ENCODE measurements around the gene TUSC2.

The TUSC2 gene

DNA sequence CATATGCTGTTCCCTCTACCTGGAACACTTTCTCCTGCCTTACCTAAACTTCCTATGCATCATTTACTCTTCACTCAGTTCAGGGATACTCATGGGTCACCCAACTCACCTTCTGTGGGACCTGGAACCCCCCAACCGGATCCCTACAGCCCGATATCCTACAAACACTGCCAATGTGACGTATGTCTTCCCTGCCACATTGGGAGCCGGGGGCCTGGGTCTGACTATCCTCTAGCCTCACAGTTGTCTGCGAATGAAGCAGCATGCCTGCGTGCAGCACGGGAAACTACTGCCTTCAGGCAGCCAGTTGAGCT, 22.1 kb upstream of the TUSC2 start:
- DNase-seq, result no peak
- no peak for TF ChIP-seq POLR2A (IDR thresholded peaks at IDR 0.05; ENCODE audit: low read length)
- no peak for TF ChIP-seq GATA1 (IDR thresholded peaks at IDR 0.05; ENCODE audit: low read depth, low read length)

DNA sequence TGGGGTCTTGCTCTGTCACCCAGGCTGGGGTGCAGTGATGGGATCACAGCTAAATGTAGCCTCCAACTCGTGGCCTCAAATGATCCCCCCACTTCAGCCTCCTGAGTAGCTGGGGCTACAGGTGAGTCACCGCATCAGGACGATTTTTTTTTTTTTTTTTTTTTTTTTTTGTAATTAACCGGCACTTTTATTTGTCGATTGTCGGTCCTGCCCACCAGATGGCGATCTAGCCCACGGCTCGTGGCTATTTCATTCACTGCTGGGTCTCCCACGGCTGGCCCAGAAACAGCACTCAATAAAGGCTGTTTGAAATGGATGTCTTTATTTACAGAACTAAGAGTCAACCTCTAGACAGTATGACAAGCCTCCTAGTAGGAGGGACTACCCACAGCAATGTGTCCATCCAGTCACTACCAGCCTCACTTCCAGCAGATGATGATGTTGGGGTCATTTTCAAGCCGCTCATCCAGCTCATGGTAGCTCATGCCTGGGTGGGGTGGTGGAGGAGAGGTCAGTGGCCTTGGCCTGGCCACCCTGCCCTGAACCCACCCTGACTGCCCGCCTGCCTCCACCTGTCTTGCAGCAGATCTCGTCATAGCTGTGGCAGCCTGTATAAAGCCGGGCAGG, 19.3 kb upstream of the TUSC2 start:
- peak; percentile 82 to 90 for DNase-seq
- TF ChIP-seq POLR2A (IDR thresholded peaks at IDR 0.05; ENCODE audit: low read length) (no peak), GATA1 (IDR thresholded peaks at IDR 0.05; ENCODE audit: low read depth, low read length) (no peak)

DNA sequence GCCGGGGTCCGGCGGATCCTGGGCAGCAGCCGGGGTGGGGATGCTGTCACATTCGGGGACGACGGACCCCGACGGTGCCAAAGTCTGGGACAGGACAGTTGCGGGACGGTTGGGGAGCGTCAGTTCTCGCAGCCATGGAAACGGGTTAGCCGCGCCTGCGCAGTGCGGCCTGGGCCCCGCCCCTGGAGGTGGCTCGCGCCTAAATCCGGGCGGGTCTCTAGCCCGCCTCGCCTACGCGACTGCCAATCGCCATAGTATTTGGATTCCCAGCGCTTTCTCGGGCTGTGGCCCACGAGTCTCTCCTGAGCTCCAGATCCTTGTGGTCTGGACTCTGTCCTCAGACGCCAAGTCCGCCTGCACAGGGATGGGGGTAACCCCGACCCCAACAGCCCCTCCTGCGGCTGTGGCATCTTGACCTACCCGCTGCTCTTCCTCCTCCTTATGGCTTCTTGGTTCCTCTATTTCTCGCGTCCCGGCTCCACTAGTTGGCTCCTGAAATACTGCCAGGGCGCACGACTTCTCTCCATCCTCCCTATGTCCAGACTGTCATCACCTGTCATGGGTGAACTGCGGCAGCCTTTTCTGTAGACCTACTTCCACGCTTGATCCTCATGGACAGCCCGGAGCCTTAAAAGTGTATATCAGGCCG, 17.7 kb upstream of the TUSC2 start, which contains the start of gene ZMYND10:
ZMYND10 (minus strand) TSS at position 147 of the 649 bp plus-strand sequence. CDS start 153 bp downstream, outside the sequence.
- TF ChIP-seq GATA1 (IDR thresholded peaks at IDR 0.05; ENCODE audit: low read depth, low read length), result no peak
- TF ChIP-seq POLR2A (IDR thresholded peaks at IDR 0.05; ENCODE audit: low read length), result no peak
- DNase-seq, result peak; percentile 79 to 87

DNA sequence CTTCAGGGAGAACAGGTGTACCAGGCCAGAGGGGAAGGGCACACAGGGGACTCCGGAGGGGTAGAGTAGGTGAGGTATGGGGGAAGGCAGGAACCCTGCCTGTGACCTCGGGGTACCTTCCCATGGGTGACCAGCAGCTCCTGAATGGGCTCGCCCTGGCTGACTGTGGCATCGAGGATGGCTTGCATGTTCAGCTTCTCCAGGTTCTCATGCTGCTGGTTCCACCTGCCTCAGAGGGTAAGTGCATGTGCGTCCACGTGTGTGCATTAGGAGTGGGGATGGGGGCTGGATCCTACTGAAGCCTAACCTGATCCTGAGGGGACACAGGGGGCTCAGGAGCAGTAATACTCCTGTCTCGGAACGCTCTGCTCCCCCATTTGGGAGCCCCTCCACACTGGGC, 17.0 kb upstream of the TUSC2 start:
- TF ChIP-seq GATA1 (IDR thresholded peaks at IDR 0.05; ENCODE audit: low read depth, low read length) (no peak), POLR2A (IDR thresholded peaks at IDR 0.05; ENCODE audit: low read length) (no peak)
- DNase-seq, result no peak

DNA sequence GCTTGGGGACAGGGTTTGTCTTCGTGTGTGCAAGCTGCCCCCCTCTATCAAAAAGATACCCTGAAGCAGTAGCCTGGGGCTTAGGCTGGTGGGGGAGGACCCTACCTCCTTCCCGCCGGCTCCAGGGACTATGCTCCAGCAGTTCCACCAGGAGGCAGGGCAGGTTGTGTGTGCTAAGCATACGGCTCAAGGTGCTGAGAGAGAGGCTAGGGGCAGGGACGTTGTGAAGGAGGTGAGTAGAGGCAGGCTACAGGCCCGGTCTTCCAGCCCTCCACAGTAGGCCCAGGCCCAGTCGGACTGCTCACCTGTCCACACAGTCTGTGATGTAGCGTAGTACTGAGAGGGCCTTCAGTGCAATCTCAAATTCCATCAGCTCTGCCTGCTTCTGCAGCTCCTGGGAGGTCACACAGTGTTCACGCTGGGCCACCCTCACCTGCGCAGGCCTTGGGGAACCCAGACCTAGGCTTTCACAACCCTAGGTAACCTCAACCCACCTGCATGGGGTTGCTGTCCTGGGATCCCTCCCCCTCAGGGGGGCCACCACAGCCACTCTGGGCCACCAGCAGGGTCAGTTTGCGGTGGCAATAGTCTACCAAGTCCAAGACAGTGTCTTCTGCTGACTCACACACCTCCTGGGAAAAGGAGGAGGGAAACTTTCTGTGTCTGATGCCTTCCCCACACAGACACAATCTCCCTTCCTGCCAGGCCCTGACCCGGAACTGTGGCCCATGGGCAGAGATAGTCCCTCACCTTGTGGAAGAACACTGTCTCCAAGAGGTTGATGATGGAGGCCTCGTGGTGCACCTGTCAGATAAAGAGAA, 15.0 kb upstream of the TUSC2 start:
- no peak for TF ChIP-seq GATA1 (IDR thresholded peaks at IDR 0.05; ENCODE audit: low read depth, low read length)
- no peak for DNase-seq

DNA sequence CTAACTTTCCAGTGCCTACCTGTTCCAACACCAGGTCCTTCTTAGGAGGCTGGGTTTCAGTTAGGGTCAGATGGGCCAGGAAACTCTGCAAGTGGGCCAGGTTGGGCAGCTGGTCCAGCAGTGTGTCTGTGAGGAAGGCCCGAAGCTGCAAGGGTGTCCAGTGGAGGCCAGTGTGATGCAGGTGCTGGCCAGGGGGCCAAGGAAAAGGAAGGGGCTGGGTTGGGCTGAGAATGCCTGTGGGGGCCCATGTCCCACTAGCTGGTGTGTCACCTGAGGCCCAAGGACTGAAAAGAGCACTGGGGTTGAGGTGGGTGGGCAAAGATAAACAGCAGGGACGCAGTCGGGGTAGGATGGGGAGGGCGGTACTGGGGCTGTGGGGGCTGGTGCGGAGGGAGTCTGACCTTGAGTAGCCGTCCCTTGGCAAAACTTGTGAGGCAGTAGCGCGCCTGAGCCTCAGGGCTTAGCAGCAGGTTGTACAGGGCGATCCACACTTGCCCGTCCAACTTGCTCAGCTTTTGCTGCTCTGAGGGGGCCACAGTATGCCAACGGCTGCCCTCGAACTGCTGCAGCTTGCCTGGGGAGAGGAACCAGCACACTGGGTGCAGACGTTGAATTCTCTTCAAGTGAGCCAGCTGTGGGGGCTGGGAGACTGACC, 14.1 kb upstream of the TUSC2 start:
- DNase-seq, result no peak
- TF ChIP-seq POLR2A (IDR thresholded peaks at IDR 0.05; ENCODE audit: low read length) (no peak), GATA1 (IDR thresholded peaks at IDR 0.05; ENCODE audit: low read depth, low read length) (no peak)

DNA sequence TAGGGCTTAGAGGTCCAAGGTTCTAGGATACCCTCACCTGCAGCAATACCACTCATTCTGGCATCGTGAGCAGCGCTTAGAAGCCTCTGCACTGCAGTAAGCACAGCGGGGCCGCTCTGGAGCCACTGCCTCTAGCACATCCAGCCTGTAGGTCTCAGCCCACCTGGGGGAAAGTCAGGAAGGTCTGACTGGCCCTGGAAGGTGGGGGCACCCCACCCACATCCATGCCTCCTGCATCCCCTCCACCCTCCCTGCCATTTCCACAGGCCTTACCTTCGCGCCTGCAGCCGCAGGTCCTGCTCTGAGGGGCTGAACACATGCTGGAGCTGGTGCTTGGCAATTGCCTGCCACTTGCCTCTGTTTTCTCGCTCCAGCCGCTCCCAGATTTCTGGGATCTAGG, 13.5 kb upstream of the TUSC2 start:
- DNase-seq, result no peak
- TF ChIP-seq GATA1 (IDR thresholded peaks at IDR 0.05; ENCODE audit: low read depth, low read length) (no peak), POLR2A (IDR thresholded peaks at IDR 0.05; ENCODE audit: low read length) (no peak)

DNA sequence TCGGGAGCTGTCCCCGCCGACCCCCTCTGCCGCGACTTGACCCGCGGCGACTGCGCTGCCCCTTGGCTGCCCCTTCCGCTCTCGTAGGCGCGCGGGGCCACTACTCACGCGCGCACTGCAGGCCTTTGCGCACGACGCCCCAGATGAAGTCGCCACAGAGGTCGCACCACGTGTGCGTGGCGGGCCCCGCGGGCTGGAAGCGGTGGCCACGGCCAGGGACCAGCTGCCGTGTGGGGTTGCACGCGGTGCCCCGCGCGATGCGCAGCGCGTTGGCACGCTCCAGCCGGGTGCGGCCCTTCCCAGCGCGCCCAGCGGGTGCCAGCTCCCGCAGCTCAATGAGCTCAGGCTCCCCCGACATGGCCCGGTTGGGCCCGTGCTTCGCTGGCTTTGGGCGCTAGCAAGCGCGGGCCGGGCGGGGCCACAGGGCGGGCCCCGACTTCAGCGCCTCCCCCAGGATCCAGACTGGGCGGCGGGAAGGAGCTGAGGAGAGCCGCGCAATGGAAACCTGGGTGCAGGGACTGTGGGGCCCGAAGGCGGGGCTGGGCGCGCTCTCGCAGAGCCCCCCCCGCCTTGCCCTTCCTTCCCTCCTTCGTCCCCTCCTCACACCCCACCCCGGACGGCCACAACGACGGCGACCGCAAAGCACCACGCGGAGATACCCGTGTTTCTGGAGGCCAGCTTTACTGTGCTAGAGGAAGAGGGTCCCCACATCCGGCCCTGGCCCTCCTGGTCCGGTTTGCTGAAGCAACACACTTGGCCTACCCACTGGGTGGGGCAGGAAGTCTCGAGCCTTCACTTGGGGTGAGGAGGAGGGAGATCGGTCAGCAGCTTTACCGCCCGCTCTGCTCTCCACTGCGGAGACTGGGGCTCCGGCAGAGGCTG, 12.7 kb upstream of the TUSC2 start, which contains the start of gene RASSF1:
RASSF1 (minus strand) TSS at position 389 of the 882 bp plus-strand sequence; CDS start at position 358, 31 bp downstream.
- peak; percentile 83 to 84 for DNase-seq
- peak; percentile 95 for TF ChIP-seq POLR2A (IDR thresholded peaks at IDR 0.05; ENCODE audit: low read length)
- TF ChIP-seq GATA1 (IDR thresholded peaks at IDR 0.05; ENCODE audit: low read depth, low read length), result no peak

DNA sequence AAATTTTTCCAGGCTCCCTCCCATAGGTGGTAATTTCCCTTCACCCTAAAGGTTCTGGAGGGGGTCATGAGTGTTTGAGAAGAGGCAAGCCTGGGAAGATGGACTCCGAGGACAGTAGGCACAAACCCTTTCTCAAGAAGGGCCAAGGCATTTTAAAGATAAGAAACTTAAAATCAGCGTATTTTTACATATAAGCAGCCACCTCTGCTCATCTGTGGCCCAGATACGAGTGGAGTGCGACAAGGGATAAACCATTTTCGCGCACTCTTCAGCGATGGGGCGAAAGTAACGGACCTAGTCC, 12.1 kb upstream of the TUSC2 start:
- DNase-seq, result peak; percentile 71 to 80
- TF ChIP-seq POLR2A (IDR thresholded peaks at IDR 0.05; ENCODE audit: low read length) (no peak), GATA1 (IDR thresholded peaks at IDR 0.05; ENCODE audit: low read depth, low read length) (no peak)

DNA sequence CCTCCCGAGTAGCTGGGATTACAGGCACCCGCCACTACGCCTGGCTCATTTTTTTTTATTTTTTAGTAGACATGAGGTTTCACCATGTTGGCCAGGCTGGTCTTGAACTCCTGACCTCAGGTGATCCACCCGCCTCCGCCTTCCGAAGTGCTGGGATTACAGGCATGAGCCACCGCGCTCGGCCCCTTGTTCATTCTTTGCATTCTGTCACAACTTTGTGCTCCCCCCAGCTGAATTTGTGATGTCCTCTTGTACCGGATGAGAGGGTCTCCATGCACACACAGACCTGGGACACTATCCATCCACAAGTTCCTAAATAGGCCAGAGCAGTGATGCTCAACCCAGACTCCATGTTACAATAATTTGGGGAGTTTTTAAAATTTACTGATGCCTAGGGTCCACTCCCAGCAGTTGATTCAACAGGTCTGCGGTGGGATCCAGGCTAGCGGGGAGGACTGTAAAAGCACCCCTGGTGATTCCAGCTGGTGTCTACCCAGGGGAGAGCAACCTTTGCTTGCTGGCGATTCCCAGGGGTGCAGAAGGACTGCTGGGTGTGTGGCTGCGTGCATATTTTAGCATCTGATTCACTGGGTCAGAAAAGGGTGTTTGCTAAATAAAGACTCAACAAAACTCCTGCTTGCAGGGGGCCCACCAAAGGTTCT, 11.6 kb upstream of the TUSC2 start:
- TF ChIP-seq POLR2A (IDR thresholded peaks at IDR 0.05; ENCODE audit: low read length) (no peak), GATA1 (IDR thresholded peaks at IDR 0.05; ENCODE audit: low read depth, low read length) (no peak)

DNA sequence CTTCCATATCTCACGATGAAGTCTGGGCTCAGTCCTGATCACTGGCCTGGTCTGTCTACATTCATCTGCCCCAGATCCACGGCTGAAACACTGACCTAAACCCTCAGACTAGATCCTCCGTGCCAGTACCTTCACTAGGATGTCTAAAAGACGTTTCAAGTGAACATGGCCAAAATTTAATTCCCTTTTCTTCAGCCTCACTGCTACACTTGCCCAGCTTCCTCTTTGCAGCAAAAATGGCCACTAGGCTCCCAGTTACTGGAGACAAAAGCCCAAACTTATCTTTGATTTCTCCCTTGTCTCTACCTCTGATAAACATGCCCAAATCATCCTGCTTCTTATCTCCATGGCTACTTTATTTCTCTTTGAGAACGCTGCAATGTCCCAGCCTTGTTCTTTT, 10.9 kb upstream of the TUSC2 start:
- DNase-seq, result peak; percentile 43 to 61
- TF ChIP-seq POLR2A (IDR thresholded peaks at IDR 0.05; ENCODE audit: low read length), result no peak
- TF ChIP-seq GATA1 (IDR thresholded peaks at IDR 0.05; ENCODE audit: low read depth, low read length), result no peak

More for the DNA sequence above, 11.6 kb upstream of the TUSC2 start:
- DNase-seq, result no peak

DNA sequence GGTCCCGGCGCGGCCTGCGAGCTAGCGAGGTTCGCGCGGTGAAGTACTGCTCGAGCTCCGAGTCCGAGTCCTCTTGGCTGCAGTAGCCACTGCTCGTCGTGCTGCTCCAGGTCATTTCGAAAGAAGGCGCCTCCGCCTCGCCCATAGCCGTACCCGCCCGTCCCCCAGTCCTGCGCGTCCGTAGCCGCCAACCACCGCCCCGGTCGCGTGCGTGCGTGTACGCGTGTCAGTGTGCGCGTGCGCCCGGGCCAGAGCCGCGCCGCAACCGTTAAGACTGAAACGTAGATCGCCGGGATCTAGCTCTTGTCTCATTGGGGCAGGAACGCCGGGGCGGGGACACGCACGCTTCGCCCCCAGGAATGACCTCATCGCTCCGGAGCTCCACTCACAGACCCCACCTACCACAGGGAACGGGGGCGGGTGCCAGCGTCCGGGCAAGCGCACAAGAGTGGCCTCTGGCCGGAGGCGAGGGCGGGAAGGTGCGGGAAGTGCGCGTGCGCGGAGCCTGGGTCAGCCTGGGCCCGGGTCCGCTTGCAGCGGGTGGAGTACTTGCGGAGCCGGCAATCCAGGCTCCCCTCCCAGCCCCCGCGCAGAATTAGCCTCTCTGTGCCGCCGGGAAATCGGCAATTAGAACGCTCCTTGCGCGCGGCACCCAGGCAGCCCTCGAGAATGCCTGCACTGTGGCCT, 9.3 kb upstream of the TUSC2 start:
- peak; percentile 99 for DNase-seq
- TF ChIP-seq POLR2A (IDR thresholded peaks at IDR 0.05; ENCODE audit: low read length), result peak; percentile 97
- TF ChIP-seq GATA1 (IDR thresholded peaks at IDR 0.05; ENCODE audit: low read depth, low read length), result no peak

Measured in erythroblast (primary cell).